ENCODE results near the gene ATP7A. TPM values are rescaled to one million over a fixed set of nuclear protein-coding genes. Genes with fewer than 3 reads are reported as not detected.

ATP7A gene
- total RNA-seq, 1 experiment from 2014 or later: 6.3 TPM

GRCh38 chrX:77949840-77950239 is 39.3 kb downstream of the ATP7A start:
- Histone ChIP-seq H3K27ac (ENCODE audit: low read depth, low read length) (no peak overlapping the region), H3K4me3 (replicated peaks in 1 of 2; ENCODE audit: low read depth in 1 of 2, low read length in 2 of 2) (no peak overlapping the region), H3K27me3 (ENCODE audit: insufficient read depth, low read length) (no peaks in the 10 kb centered on the region), H3K4me1 (ENCODE audit: control insufficient read depth in 1 of 2, insufficient read depth in 2 of 2, low read length in 2 of 2) (peaks cover 0 to 2% of the 10 kb centered on the region in 2 experiments; a peak in 1 of 4 replicates), H2AFZ (ENCODE audit: low read depth, low read length, poor library complexity, severe bottlenecking) (no peak overlapping the region), H3K9ac (ENCODE audit: low read length) (no peak overlapping the region), H3K79me2 (ENCODE audit: insufficient read depth, low read length) (no peaks in the 10 kb centered on the region), H4K20me1 (ENCODE audit: insufficient read depth) (no peaks in the 10 kb centered on the region), H3K9me3 (ENCODE audit: control insufficient read depth in 1 of 2, insufficient read depth in 1 of 2, low read depth in 1 of 2, low read length in 2 of 2) (no peaks in the 10 kb centered on the region), H3K4me2 (ENCODE audit: low read length) (no peak overlapping the region), H3K9me2 (ENCODE audit: insufficient read depth) (no peaks in the 10 kb centered on the region), H3K36me3 (ENCODE audit: control insufficient read depth in 1 of 2, insufficient read depth in 2 of 2, low read length in 2 of 2) (no peaks in the 10 kb centered on the region)
- no TSS peak for BruUV-seq (replicated peaks)
- intact Hi-C loops (cut with micrococcal nuclease): no loop called here
- DNase-seq (ENCODE audit: low read depth, low spot score) (no peak), ATAC-seq (no peak)
- ChIA-PET CTCF (no interaction called here), POLR2A (no interaction called here), RAD21 (ENCODE audit: low non-redundant PET in 1 of 2, low total read pairs in 2 of 2, uncharacterized antibody in 2 of 2, unreplicated experiment in 2 of 2) (no interaction called here)
- TF ChIP-seq JUND (IDR thresholded peaks at IDR 0.05): no peak
- no peak for TF ChIP-seq POLR2AphosphoS5 (IDR thresholded peaks at IDR 0.05; ENCODE audit: low read depth, low read length)
- TF ChIP-seq CBX3 (IDR thresholded peaks at IDR 0.05; ENCODE audit: low read depth): no peak
- TF ChIP-seq ATF3 (IDR thresholded peaks at IDR 0.05): no peak
- no peak for TF ChIP-seq CEBPB (IDR thresholded peaks at IDR 0.05; ENCODE audit: low read depth)
- TF ChIP-seq REST (IDR thresholded peaks at IDR 0.05; ENCODE audit: low read depth): no peak
- TF ChIP-seq ELF1 (IDR thresholded peaks at IDR 0.05; ENCODE audit: borderline replicate concordance, low read depth): no peak
- TF ChIP-seq EZH2 (IDR thresholded peaks at IDR 0.05): no peak
- TF ChIP-seq EZH2phosphoT487 (IDR thresholded peaks at IDR 0.05; ENCODE audit: borderline replicate concordance): no peak
